Neural progenitor cell (in vitro differentiated cells): ENCODE measurements around the gene KRTAP5-6. TPM values are rescaled to one million over a fixed set of nuclear protein-coding genes. Genes with fewer than 3 reads are reported as not detected.

Source experiments
- DNase-seq: peaks from one replicate; pipeline ENCODE4 v3.0.0-alpha.2; 2016; ENCODE audit warnings: low spot score
- H2AFZ ChIP-seq: fragments of 200-600 bp; sonication (generic); replicated peaks from 2 replicates; pipeline ENCODE4 v1.6.1; 2016; ENCODE audit warnings: antibody characterized with exemption
- H3F3A ChIP-seq: fragments of 200-600 bp; sonication (generic); 2 replicates; pipeline ENCODE4 v1.6.1; 2016; ENCODE audit warnings: antibody characterized with exemption, low read depth
- H3K27ac ChIP-seq: fragments of 200-600 bp; sonication (generic); 2 replicates; pipeline ENCODE4 v1.5.1; 2016; ENCODE audit warnings: mild to moderate bottlenecking
- H3K27me3 ChIP-seq: fragments of 200-600 bp; sonication (generic); 2 replicates; pipeline ENCODE4 v1.6.1; 2016; ENCODE audit warnings: mild to moderate bottlenecking, moderate library complexity
- H3K36me3 ChIP-seq: fragments of 200-600 bp; sonication (generic); 2 replicates; pipeline ENCODE4 v1.5.1; 2016
- H3K4me1 ChIP-seq: fragments of 200-600 bp; sonication (generic); 2 replicates; pipeline ENCODE4 v1.6.1; 2016; ENCODE audit warnings: mixed run types
- H3K4me2 ChIP-seq: fragments of 200-600 bp; sonication (generic); 2 replicates; pipeline ENCODE4 v1.6.1; 2016
- H3K4me3 ChIP-seq: fragments of 200-600 bp; sonication (generic); 2 replicates; pipeline ENCODE4 v1.5.1; 2016
- H3K79me2 ChIP-seq: fragments of 200-600 bp; sonication (generic); 2 replicates; pipeline ENCODE4 v1.6.1; 2016; ENCODE audit warnings: low read depth
- H3K9ac ChIP-seq: fragments of 200-600 bp; sonication (generic); 2 replicates; pipeline ENCODE4 v1.6.1; 2016
- H3K9me3 ChIP-seq: fragments of 200-600 bp; sonication (generic); 2 replicates; pipeline ENCODE4 v1.5.1; 2016; ENCODE audit warnings: low read depth
- H4K20me1 ChIP-seq: fragments of 200-600 bp; sonication (generic); 2 replicates; pipeline ENCODE4 v1.6.1; 2016; ENCODE audit warnings: low read depth
- H3K27ac Mint-ChIP-seq: 3 replicates; pipeline ENCODE4 v1.8.0; 2021; ENCODE audit warnings: mixed read lengths
- H3K27me3 Mint-ChIP-seq: 2 replicates; pipeline ENCODE4 v1.8.0; 2022; ENCODE audit warnings: low read depth, mild to moderate bottlenecking, inconsistent platforms, moderate library complexity, mixed read lengths; ENCODE audit not compliant: insufficient read depth
- H3K36me3 Mint-ChIP-seq: 3 replicates; pipeline ENCODE4 v1.8.0; 2021; ENCODE audit warnings: mixed read lengths
- H3K4me1 Mint-ChIP-seq: 3 replicates; pipeline ENCODE4 v1.8.0; 2021; ENCODE audit warnings: mixed read lengths
- H3K4me3 Mint-ChIP-seq: 3 replicates; pipeline ENCODE4 v1.8.0; 2021; ENCODE audit warnings: mild to moderate bottlenecking, moderate library complexity, mixed read lengths
- H3K9me3 Mint-ChIP-seq: 3 replicates; pipeline ENCODE4 v1.8.0; 2020; ENCODE audit warnings: mixed read lengths
- CTCF ChIP-seq: fragments of 200-600 bp; sonication (generic); IDR thresholded peaks from 2 replicates; pipeline ENCODE4 v1.5.1; 2017; ENCODE audit warnings: antibody characterized with exemption, mild to moderate bottlenecking
- EZH2 ChIP-seq: fragments of 200-600 bp; sonication (generic); IDR thresholded peaks from 2 replicates; pipeline ENCODE4 v1.6.1; 2017; ENCODE audit warnings: antibody characterized with exemption, mild to moderate bottlenecking, moderate library complexity
- EZH2phosphoT487 ChIP-seq: fragments of 200-600 bp; sonication (generic); IDR thresholded peaks from 2 replicates; pipeline ENCODE4 v1.6.1; 2017; ENCODE audit warnings: antibody characterized with exemption
- total RNA-seq: library from RNA; depleted of rRNA; stranded (reverse); fragments of >200 nt; gene quantifications from 2 replicates; pipeline ENCODE4 v1.2.3, GENCODE V29; 2015; ENCODE audit warnings: low replicate concordance

The KRTAP5-6 gene
- total RNA-seq, 1 donor from 2014 or later, result not detected

GRCh38 chr11:1731451-1732059 is 34.6 kb downstream of the KRTAP5-6 start:
- Histone ChIP-seq H3K27ac (no peak overlapping the region), H3K4me2 (no peak overlapping the region), H3K4me3 (no peak overlapping the region), H3K36me3 (no peaks in the 10 kb centered on the region), H3K4me1 (peaks cover 3% of the 10 kb centered on the region), H3K79me2 (no peaks in the 10 kb centered on the region), H3K27me3 (peaks cover 70% of the 10 kb centered on the region), H4K20me1 (no peaks in the 10 kb centered on the region), H3K9ac (no peak overlapping the region), H3F3A (peaks cover 11% of the 10 kb centered on the region), H3K9me3 (no peaks in the 10 kb centered on the region), H2AFZ (no peak overlapping the region)
- H3K36me3 Mint-ChIP-seq, result no peaks in the 10 kb centered on the region
- peak overlapping the region; percentile 1 for H3K27ac Mint-ChIP-seq
- no peak for DNase-seq
- H3K27me3 Mint-ChIP-seq, result peaks cover 27% of the 10 kb centered on the region
- peaks cover 13% of the 10 kb centered on the region for H3K4me1 Mint-ChIP-seq
- TF ChIP-seq EZH2phosphoT487, result no peak
- no peak for TF ChIP-seq EZH2
- no peak for TF ChIP-seq CTCF
- peaks cover 8% of the 10 kb centered on the region for H3K9me3 Mint-ChIP-seq
- H3K4me3 Mint-ChIP-seq, result peak overlapping the region; percentile 25

- DNase-seq, result no peak
- Mint-ChIP-seq H3K27ac (peak overlapping the region; percentile 4), H3K9me3 (peaks cover 12% of the 10 kb centered on the region), H3K36me3 (no peaks in the 10 kb centered on the region), H3K27me3 (peaks cover 25% of the 10 kb centered on the region), H3K4me1 (peaks cover 13% of the 10 kb centered on the region), H3K4me3 (no peak overlapping the region)
- no peak overlapping the region for H3K4me3 ChIP-seq
- H3K79me2 ChIP-seq, result no peaks in the 10 kb centered on the region
- H3K9me3 ChIP-seq, result no peaks in the 10 kb centered on the region
- peaks cover 11% of the 10 kb centered on the region for H3F3A ChIP-seq
- H3K4me1 ChIP-seq, result peaks cover 3% of the 10 kb centered on the region
- no peak overlapping the region for H3K27ac ChIP-seq
- no peak overlapping the region for H3K9ac ChIP-seq
- no peaks in the 10 kb centered on the region for H4K20me1 ChIP-seq
- no peaks in the 10 kb centered on the region for H3K36me3 ChIP-seq
- TF ChIP-seq EZH2phosphoT487 (no peak), CTCF (no peak), EZH2 (no peak)
- peaks cover 71% of the 10 kb centered on the region for H3K27me3 ChIP-seq
- H3K4me2 ChIP-seq, result no peak overlapping the region
- no peak overlapping the region for H2AFZ ChIP-seq
These were observed 35.5 kb downstream of the KRTAP5-6 start for GRCh38 chr11:1732418-1733008.

GRCh38 chr11:1733009-1733715 is 36.2 kb downstream of the KRTAP5-6 start:
- TF ChIP-seq EZH2, result no peak
- TF ChIP-seq EZH2phosphoT487, result no peak
- TF ChIP-seq CTCF, result no peak
- no peak overlapping the region for H3K27ac ChIP-seq
- Mint-ChIP-seq H3K36me3 (no peaks in the 10 kb centered on the region), H3K4me1 (peaks cover 13% of the 10 kb centered on the region), H3K27me3 (peaks cover 25% of the 10 kb centered on the region), H3K9me3 (peaks cover 14% of the 10 kb centered on the region), H3K27ac (no peak overlapping the region), H3K4me3 (no peak overlapping the region)
- no peak for DNase-seq
- H3K4me3 ChIP-seq, result no peak overlapping the region
- no peak overlapping the region for H3K9ac ChIP-seq
- peaks cover 3% of the 10 kb centered on the region for H3K4me1 ChIP-seq
- H3K36me3 ChIP-seq, result no peaks in the 10 kb centered on the region
- no peak overlapping the region for H3K4me2 ChIP-seq
- no peaks in the 10 kb centered on the region for H3K79me2 ChIP-seq
- no peaks in the 10 kb centered on the region for H4K20me1 ChIP-seq
- H3F3A ChIP-seq, result peaks cover 11% of the 10 kb centered on the region
- H2AFZ ChIP-seq, result no peak overlapping the region
- no peaks in the 10 kb centered on the region for H3K9me3 ChIP-seq
- peaks cover 70% of the 10 kb centered on the region for H3K27me3 ChIP-seq
